MM.1S (cell line): ENCODE results near the gene CFAP126.

Experiments used
- EZH2 ChIP-seq: fragments of 300-600 bp; sonication (generic); optimal IDR thresholded peaks from 2 replicates; pipeline ENCODE3; 2017; ENCODE audit warnings: low read depth, mild to moderate bottlenecking, antibody characterized with exemption, low read length, mixed read lengths
- EZH2phosphoT487 ChIP-seq: fragments of 300-600 bp; sonication (generic); IDR thresholded peaks from 2 replicates; pipeline ENCODE4 v1.6.1; 2018; ENCODE audit warnings: antibody characterized with exemption, low read length
- TF ChIP-seq, protein P1 (sequence below): fragments of 300-600 bp; sonication (generic); IDR thresholded peaks from 2 replicates; pipeline ENCODE4 v1.5.1; 2016; ENCODE audit warnings: antibody characterized with exemption, low read length, mixed read lengths

DNA sequence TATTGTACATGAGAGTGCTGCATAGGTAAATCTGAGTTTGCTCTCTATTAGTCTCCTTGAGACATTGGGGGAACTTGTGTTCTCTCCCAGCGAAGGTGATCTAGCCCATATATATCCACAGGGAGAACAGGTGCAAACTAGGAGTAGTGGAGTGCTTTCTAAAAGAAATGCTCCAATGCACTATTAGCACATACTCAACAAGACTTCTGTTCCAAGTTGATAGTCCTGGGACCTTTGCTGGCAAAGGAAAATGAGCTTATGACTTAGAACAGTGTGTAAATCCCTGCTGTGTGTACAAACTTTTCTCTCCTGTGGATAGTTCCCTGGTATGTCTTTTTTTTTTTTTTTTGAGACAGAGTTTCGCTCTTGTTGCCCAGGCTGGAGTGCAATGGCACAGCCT is 25.5 kb downstream of the CFAP126 start:
- TF ChIP-seq EZH2 (no peak), EZH2phosphoT487 (no peak)
- TF ChIP-seq, protein P1, sequence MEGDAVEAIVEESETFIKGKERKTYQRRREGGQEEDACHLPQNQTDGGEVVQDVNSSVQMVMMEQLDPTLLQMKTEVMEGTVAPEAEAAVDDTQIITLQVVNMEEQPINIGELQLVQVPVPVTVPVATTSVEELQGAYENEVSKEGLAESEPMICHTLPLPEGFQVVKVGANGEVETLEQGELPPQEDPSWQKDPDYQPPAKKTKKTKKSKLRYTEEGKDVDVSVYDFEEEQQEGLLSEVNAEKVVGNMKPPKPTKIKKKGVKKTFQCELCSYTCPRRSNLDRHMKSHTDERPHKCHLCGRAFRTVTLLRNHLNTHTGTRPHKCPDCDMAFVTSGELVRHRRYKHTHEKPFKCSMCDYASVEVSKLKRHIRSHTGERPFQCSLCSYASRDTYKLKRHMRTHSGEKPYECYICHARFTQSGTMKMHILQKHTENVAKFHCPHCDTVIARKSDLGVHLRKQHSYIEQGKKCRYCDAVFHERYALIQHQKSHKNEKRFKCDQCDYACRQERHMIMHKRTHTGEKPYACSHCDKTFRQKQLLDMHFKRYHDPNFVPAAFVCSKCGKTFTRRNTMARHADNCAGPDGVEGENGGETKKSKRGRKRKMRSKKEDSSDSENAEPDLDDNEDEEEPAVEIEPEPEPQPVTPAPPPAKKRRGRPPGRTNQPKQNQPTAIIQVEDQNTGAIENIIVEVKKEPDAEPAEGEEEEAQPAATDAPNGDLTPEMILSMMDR, result no peak
